Measurements from ENCODE around the gene CYB5R4.

Gene CYB5R4

GRCh38 chr6:83985715-83986114 is 126.2 kb downstream of the CYB5R4 start:
- FAIRE-seq: no peak

DNA sequence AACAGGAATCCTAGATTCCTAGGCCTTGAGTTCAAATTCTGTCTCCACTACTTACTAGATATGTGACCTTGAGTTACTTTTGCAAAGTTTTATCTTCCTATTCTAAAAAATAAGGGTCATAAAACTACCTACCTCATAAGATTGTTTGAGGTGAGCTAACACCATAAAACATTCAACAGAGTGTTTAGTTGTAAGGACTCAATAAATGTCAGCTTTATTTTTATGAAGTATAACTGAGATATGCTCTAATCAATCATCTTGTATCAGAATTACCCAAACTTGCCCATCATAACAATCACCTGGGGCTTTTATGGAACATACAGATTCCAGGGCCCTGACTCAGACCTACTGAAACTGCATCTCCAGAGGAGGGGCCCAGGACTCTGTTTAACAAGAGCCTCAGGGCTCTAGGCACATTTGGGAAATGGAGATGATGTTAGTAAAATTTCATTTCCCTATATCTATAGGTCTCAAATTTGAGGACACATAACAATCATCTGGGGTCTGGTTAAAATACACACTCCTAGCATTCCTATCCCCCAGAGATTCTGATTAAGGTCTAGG is 138.6 kb downstream of the CYB5R4 start:
- FAIRE-seq: no peak

- FAIRE-seq: no peak
These were observed 141.6 kb downstream of the CYB5R4 start for GRCh38 chr6:84001119-84001518.

DNA sequence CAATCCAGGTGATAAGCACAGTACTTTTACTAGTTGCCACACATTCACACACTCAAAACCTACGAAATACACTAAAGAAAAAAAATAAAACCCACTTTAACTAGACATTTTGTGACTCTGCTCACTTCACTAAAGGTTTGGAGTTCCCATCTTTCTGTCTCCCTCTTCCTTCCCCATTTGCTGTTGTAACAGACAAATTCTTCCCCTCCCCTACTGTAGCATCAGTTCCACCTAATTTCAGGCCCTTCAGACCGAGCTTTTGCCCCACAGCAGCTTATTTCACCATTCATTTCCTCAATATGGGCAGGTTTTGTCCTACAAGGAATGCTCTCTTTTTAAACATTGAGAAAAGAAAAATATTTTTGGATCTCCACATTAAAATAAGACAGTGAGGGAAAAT is 142.7 kb downstream of the CYB5R4 start:
- FAIRE-seq: no peak

DNA sequence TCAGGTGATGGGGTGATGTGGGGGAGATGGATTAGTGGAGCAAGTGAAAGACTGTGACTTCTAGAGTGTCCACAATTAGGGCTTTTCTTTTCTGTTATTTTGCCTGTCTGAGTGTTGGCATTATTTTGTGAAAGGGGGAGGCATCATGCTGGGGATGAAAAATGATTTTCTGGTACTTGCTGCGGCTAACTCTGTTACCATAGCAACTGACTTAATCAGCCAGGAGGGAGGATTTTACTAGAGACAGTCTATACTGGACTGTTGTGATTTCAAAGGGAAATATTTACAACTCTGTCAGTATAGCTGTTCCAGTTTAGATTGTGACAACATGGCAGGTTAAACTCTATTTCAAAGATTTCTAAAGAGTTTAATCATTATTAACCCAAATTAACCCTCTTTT is 143.6 kb downstream of the CYB5R4 start:
- FAIRE-seq: no peak

- no peak for FAIRE-seq
These were observed 144.2 kb downstream of the CYB5R4 start for GRCh38 chr6:84003654-84004053.

DNA sequence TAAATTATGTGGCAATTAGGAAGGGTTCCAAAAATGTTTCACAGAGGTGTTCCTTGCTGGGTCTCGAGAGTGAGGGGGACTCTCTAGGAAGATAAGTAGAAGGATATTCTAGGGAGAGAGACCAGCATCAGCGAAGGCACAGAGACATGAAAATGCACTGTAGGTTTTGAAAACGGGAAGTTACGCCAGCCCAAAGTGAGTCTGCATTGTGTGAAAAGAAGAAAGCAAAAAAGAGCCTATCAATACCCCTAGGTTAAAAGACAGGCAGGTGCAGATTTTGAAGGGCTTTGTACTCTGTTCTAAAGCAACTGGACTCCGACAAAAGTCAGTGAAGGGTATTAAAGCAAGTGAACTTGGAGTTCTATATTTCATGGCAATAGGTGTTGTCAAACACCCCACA is 148.4 kb downstream of the CYB5R4 start:
- no peak for FAIRE-seq

DNA sequence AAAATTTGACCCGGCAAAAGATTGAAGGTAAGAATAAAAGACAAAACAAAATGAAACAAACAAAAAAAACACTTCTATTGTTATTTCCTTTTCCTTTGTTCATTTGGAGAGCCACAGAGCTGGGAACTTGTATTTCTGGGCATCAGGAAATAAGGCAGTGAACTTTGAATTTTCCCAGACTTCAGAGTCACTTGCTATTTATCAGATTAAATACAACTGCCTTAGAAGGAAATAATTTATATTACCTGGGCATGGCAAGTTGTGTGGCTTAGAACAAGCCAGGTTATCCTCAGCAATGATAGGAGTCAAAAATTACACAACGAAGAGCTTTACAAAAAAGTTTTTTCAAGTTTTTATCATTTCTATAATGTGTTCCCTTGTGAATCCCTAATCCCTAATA is 153.9 kb downstream of the CYB5R4 start:
- FAIRE-seq: no peak

- no peak for FAIRE-seq
These were observed 154.4 kb downstream of the CYB5R4 start for GRCh38 chr6:84013931-84014330.

DNA sequence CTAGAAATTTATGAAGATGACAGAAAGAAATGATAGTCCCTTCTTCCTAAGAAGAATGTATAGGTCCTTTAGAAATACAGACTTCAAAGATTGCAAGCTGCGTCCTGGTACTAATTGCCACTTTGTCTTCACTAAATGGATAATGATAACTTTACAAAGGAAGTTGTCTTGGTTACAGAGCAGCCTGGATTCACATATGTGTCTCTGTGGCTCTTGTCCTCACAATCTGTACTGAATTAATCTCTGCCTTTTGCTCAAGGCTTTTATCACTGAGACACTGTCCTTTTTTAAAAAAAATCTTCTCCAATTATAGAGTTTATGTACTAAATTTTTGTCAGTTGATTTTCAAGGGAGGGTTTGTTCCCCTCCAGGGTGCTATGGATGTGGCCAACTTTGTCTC is 156.5 kb downstream of the CYB5R4 start:
- no peak for FAIRE-seq
